HepG2 (cell line): Measurements from ENCODE around the gene PLOD2. TPM values are rescaled to one million over a fixed set of nuclear protein-coding genes. Genes with fewer than 3 reads are reported as not detected.

Experiments
- CAMTA2 ChIP-seq: sonication (generic); formaldehyde crosslinking; IDR thresholded peaks from 2 replicates; pipeline ENCODE4 v1.4.0; 2020; ENCODE audit warnings: mild to moderate bottlenecking, missing genetic modification reagents, borderline replicate concordance
- EZH2 ChIP-seq: conservative IDR thresholded peaks from 2 replicates; pipeline ENCODE4 v1.6.1; 2012; ENCODE audit warnings: mild to moderate bottlenecking, low read depth, low read length, moderate library complexity
- FOXA3 ChIP-seq: IDR thresholded peaks from 2 replicates; pipeline ENCODE4 v1.6.1; 2016; ENCODE audit warnings: missing genetic modification reagents, missing compliant biosample characterization
- IRF9 ChIP-seq: sonication (generic); formaldehyde crosslinking; IDR thresholded peaks from 2 replicates; pipeline ENCODE4 v1.8.0; 2022; ENCODE audit warnings: missing genetic modification reagents, mild to moderate bottlenecking, borderline replicate concordance
- PAWR ChIP-seq: sonication (generic); formaldehyde crosslinking; IDR thresholded peaks from 2 replicates; pipeline ENCODE4 v1.4.0; 2020; ENCODE audit warnings: missing genetic modification reagents, mild to moderate bottlenecking, borderline replicate concordance
- SMAD1 ChIP-seq: sonication (generic); formaldehyde crosslinking; IDR thresholded peaks from 2 replicates; pipeline ENCODE4 v1.4.0; 2020; ENCODE audit warnings: missing genetic modification reagents, low read depth, mild to moderate bottlenecking, borderline replicate concordance
- SP1 ChIP-seq, 2 experiments: fragments of 450-650 bp in 1 of 2; sonication (generic) in 1 of 2; formaldehyde crosslinking in 1 of 2; IDR thresholded peaks; 2 replicates each; pipeline versions ENCODE4 v1.4.0 to v1.6.1; 2016 to 2020; ENCODE audit warnings: missing genetic modification reagents in 1 of 2
- SP140L ChIP-seq: sonication (generic); formaldehyde crosslinking; IDR thresholded peaks from 2 replicates; pipeline ENCODE4 v1.4.0; 2020; ENCODE audit warnings: missing genetic modification reagents, borderline replicate concordance
- SRSF4 ChIP-seq: fragments of 200-400 bp; formaldehyde crosslinking; IDR thresholded peaks from one replicate; pipeline ENCODE4 v1.6.1; 2018; ENCODE audit warnings: mild to moderate bottlenecking, low read depth, low read length, moderate library complexity; ENCODE audit not compliant: poor library complexity, severe bottlenecking
- STAG1 ChIP-seq: sonication (generic); formaldehyde crosslinking; IDR thresholded peaks from 2 replicates; pipeline ENCODE4 v1.4.0; 2020; ENCODE audit warnings: missing genetic modification reagents
- ZFP1 ChIP-seq: IDR thresholded peaks from 2 replicates; pipeline ENCODE4 v1.6.1; 2016
- ZFX ChIP-seq: sonication (generic); formaldehyde crosslinking; IDR thresholded peaks from 2 replicates; pipeline ENCODE4 v1.4.0; 2020; ENCODE audit warnings: mild to moderate bottlenecking, low read depth, missing genetic modification reagents, moderate library complexity
- polyA plus RNA-seq, 8 experiments: library from polyadenylated mRNA; depleted of rRNA in 3 of 8; stranded (reverse) in 7 of 8; unstranded in 1 of 8; fragments of >200 nt; fragmentation: Illumina TruSeq in 4 of 8; extraction: Trizol in 4 of 8; gene quantifications; 2 replicates each; pipeline versions ENCODE4 v1.2.1 to v1.2.3, GENCODE V29; 2011 to 2016; ENCODE audit warnings: low read depth in 4 of 8, missing spikeins in 1 of 8, mixed read lengths in 1 of 8; ENCODE audit not compliant: insufficient read depth in 1 of 8
- total RNA-seq, 5 experiments: library from RNA; depleted of rRNA; stranded (reverse); fragments of >200 nt; fragmentation: Illumina TruSeq; extraction: Trizol; gene quantifications; 2 replicates each; pipeline ENCODE4 v1.2.3, GENCODE V29; 2016; ENCODE audit warnings: low read depth in 1 of 5
- TF ChIP-seq, protein P1 (sequence below): sonication (generic); formaldehyde crosslinking; IDR thresholded peaks from 2 replicates; pipeline ENCODE4 v1.4.0; 2020; ENCODE audit warnings: missing genetic modification reagents, mild to moderate bottlenecking, borderline replicate concordance
- TF ChIP-seq, protein P2 (sequence below): sonication (generic); formaldehyde crosslinking; IDR thresholded peaks from 2 replicates; pipeline ENCODE4 v1.5.1; 2020; ENCODE audit warnings: missing genetic modification reagents, mild to moderate bottlenecking, borderline replicate concordance
- TF ChIP-seq, protein P3 (sequence below): sonication (generic); formaldehyde crosslinking; IDR thresholded peaks from 2 replicates; pipeline ENCODE4 v1.5.1; 2020; ENCODE audit warnings: mild to moderate bottlenecking, missing genetic modification reagents, borderline replicate concordance
- TF ChIP-seq, protein P4 (sequence below): sonication (generic); formaldehyde crosslinking; IDR thresholded peaks from 2 replicates; pipeline ENCODE4 v1.4.0; 2020; ENCODE audit warnings: mild to moderate bottlenecking, missing genetic modification reagents

The PLOD2 gene
- total and polyA plus RNA-seq, 2 of the 13 experiments (the other 11 are each of a cell fraction or from before 2014, with no cell fraction given): 107 to 161 TPM

DNA sequence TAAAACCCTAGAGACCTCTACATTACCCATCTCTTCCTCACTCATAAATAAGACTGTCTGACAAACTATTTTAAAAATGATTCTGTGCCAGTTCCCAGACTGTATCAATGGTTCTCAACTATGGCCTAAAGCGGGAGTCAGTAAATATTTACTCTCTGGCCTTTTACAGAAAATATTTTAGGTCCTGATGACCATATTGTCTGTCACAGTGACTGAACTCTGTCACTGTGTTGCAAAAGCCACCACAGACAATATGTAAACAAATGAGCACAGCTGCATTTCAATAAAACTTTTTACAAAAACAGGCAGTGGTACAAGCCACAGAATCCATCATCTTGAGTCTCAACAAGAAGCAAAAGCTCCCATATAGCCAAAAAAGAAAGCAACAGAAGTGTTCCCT is 45.4 kb downstream of the PLOD2 start (continued):
- TF ChIP-seq SP140L (CRISPR knock-in tag) (no peak), FOXA3 (peak; percentile 96), SP1 (IDR thresholded peaks at IDR 0.05) (no peak), SP1 (CRISPR knock-in tag; IDR thresholded peaks at IDR 0.05) (no peak), IRF9 (CRISPR knock-in tag) (no peak), ZFP1 (CRISPR knock-in tag) (no peak), CAMTA2 (no peak), STAG1 (CRISPR knock-in tag) (no peak), ZFX (no peak), EZH2 (no peak), PAWR (no peak), SRSF4 (no peak), SMAD1 (CRISPR knock-in tag) (no peak)
- TF ChIP-seq, protein P1, sequence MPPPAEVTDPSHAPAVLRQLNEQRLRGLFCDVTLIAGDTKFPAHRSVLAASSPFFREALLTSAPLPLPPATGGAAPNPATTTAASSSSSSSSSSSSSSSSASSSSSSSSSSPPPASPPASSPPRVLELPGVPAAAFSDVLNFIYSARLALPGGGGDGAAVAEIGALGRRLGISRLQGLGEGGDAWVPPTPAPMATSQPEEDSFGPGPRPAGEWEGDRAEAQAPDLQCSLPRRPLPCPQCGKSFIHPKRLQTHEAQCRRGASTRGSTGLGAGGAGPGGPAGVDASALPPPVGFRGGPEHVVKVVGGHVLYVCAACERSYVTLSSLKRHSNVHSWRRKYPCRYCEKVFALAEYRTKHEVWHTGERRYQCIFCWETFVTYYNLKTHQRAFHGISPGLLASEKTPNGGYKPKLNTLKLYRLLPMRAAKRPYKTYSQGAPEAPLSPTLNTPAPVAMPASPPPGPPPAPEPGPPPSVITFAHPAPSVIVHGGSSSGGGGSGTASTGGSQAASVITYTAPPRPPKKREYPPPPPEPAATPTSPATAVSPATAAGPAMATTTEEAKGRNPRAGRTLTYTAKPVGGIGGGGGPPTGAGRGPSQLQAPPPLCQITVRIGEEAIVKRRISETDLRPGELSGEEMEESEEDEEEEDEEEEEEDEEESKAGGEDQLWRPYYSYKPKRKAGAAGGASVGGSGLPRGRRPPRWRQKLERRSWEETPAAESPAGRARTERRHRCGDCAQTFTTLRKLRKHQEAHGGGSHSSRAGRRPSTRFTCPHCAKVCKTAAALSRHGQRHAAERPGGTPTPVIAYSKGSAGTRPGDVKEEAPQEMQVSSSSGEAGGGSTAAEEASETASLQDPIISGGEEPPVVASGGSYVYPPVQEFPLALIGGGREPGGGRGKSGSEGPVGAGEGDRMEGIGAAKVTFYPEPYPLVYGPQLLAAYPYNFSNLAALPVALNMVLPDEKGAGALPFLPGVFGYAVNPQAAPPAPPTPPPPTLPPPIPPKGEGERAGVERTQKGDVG (CRISPR knock-in tag): no peak
- TF ChIP-seq, protein P2, sequence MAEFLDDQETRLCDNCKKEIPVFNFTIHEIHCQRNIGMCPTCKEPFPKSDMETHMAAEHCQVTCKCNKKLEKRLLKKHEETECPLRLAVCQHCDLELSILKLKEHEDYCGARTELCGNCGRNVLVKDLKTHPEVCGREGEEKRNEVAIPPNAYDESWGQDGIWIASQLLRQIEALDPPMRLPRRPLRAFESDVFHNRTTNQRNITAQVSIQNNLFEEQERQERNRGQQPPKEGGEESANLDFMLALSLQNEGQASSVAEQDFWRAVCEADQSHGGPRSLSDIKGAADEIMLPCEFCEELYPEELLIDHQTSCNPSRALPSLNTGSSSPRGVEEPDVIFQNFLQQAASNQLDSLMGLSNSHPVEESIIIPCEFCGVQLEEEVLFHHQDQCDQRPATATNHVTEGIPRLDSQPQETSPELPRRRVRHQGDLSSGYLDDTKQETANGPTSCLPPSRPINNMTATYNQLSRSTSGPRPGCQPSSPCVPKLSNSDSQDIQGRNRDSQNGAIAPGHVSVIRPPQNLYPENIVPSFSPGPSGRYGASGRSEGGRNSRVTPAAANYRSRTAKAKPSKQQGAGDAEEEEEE: no peak
- TF ChIP-seq, protein P3, sequence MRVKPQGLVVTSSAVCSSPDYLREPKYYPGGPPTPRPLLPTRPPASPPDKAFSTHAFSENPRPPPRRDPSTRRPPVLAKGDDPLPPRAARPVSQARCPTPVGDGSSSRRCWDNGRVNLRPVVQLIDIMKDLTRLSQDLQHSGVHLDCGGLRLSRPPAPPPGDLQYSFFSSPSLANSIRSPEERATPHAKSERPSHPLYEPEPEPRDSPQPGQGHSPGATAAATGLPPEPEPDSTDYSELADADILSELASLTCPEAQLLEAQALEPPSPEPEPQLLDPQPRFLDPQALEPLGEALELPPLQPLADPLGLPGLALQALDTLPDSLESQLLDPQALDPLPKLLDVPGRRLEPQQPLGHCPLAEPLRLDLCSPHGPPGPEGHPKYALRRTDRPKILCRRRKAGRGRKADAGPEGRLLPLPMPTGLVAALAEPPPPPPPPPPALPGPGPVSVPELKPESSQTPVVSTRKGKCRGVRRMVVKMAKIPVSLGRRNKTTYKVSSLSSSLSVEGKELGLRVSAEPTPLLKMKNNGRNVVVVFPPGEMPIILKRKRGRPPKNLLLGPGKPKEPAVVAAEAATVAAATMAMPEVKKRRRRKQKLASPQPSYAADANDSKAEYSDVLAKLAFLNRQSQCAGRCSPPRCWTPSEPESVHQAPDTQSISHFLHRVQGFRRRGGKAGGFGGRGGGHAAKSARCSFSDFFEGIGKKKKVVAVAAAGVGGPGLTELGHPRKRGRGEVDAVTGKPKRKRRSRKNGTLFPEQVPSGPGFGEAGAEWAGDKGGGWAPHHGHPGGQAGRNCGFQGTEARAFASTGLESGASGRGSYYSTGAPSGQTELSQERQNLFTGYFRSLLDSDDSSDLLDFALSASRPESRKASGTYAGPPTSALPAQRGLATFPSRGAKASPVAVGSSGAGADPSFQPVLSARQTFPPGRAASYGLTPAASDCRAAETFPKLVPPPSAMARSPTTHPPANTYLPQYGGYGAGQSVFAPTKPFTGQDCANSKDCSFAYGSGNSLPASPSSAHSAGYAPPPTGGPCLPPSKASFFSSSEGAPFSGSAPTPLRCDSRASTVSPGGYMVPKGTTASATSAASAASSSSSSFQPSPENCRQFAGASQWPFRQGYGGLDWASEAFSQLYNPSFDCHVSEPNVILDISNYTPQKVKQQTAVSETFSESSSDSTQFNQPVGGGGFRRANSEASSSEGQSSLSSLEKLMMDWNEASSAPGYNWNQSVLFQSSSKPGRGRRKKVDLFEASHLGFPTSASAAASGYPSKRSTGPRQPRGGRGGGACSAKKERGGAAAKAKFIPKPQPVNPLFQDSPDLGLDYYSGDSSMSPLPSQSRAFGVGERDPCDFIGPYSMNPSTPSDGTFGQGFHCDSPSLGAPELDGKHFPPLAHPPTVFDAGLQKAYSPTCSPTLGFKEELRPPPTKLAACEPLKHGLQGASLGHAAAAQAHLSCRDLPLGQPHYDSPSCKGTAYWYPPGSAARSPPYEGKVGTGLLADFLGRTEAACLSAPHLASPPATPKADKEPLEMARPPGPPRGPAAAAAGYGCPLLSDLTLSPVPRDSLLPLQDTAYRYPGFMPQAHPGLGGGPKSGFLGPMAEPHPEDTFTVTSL (CRISPR knock-in tag): peak; percentile 96
- TF ChIP-seq, protein P4, sequence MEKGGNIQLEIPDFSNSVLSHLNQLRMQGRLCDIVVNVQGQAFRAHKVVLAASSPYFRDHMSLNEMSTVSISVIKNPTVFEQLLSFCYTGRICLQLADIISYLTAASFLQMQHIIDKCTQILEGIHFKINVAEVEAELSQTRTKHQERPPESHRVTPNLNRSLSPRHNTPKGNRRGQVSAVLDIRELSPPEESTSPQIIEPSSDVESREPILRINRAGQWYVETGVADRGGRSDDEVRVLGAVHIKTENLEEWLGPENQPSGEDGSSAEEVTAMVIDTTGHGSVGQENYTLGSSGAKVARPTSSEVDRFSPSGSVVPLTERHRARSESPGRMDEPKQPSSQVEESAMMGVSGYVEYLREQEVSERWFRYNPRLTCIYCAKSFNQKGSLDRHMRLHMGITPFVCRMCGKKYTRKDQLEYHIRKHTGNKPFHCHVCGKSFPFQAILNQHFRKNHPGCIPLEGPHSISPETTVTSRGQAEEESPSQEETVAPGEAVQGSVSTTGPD (CRISPR knock-in tag): no peak
